Measurements from ENCODE around the gene NCKAP5.
A peak's percentile ranks its signal among the peaks of the same experiment; 100 is the strongest.

The NCKAP5 gene

GRCh38 chr2:133077269-133077822 is 490.9 kb downstream of the NCKAP5 start:
- in situ Hi-C loops (cut with HindIII; ENCODE audit: low pct_ligation_motif_present, low sequenced_read_pairs) = no loop called here
- no peak for TF ChIP-seq CTCF (IDR thresholded peaks at IDR 0.05; ENCODE audit: low read depth, low read length, missing control alignments)
- no peak for DNase-seq

GRCh38 chr2:133072837-133073694 is 495.2 kb downstream of the NCKAP5 start:
- in situ Hi-C loops (cut with HindIII; ENCODE audit: low pct_ligation_motif_present, low sequenced_read_pairs) = no loop called here
- Histone ChIP-seq H3K4me3 (ENCODE audit: low read depth, low read length) (no peak overlapping the region), H3K27ac (no peak overlapping the region), H3K27me3 (replicated peaks) (no peaks in the 10 kb centered on the region), H3K36me3 (replicated peaks) (no peaks in the 10 kb centered on the region)
- no peak for TF ChIP-seq CTCF (IDR thresholded peaks at IDR 0.05; ENCODE audit: low read depth, low read length, missing control alignments)
- DNase-seq = no peak

More at GRCh38 chr2:133077269-133077822, 490.9 kb downstream of the NCKAP5 start:
- H3K36me3 ChIP-seq (replicated peaks) = no peaks in the 10 kb centered on the region
- no peaks in the 10 kb centered on the region for H3K27me3 ChIP-seq (replicated peaks)
- H3K27ac ChIP-seq = no peak overlapping the region
- no peak overlapping the region for H3K4me3 ChIP-seq (ENCODE audit: low read depth, low read length)

GRCh38 chr2:133063775-133064174 is 504.5 kb downstream of the NCKAP5 start:
- DNase-seq = peak; percentile 49
- in situ Hi-C loops (cut with HindIII; ENCODE audit: low pct_ligation_motif_present, low sequenced_read_pairs) = no loop called here
- no peaks in the 10 kb centered on the region for H3K36me3 ChIP-seq (replicated peaks)
- no peak overlapping the region for H3K27ac ChIP-seq
- H3K4me3 ChIP-seq (ENCODE audit: low read depth, low read length) = no peak overlapping the region
- no peaks in the 10 kb centered on the region for H3K27me3 ChIP-seq (replicated peaks)
- no peak for TF ChIP-seq CTCF (IDR thresholded peaks at IDR 0.05; ENCODE audit: low read depth, low read length, missing control alignments)

GRCh38 chr2:133062931-133063665 is 505.2 kb downstream of the NCKAP5 start:
- Histone ChIP-seq H3K27ac (no peak overlapping the region), H3K27me3 (replicated peaks) (no peaks in the 10 kb centered on the region), H3K4me3 (ENCODE audit: low read depth, low read length) (no peak overlapping the region), H3K36me3 (replicated peaks) (no peaks in the 10 kb centered on the region)
- DNase-seq = no peak
- in situ Hi-C loops (cut with HindIII; ENCODE audit: low pct_ligation_motif_present, low sequenced_read_pairs) = no loop called here
- no peak for TF ChIP-seq CTCF (IDR thresholded peaks at IDR 0.05; ENCODE audit: low read depth, low read length, missing control alignments)

- H3K27me3 ChIP-seq (replicated peaks) = no peaks in the 10 kb centered on the region
- in situ Hi-C loops (cut with HindIII; ENCODE audit: low pct_ligation_motif_present, low sequenced_read_pairs) = no loop called here
- no peak for TF ChIP-seq CTCF (IDR thresholded peaks at IDR 0.05; ENCODE audit: low read depth, low read length, missing control alignments)
- H3K27ac ChIP-seq = no peak overlapping the region
- H3K36me3 ChIP-seq (replicated peaks) = no peaks in the 10 kb centered on the region
- DNase-seq = no peak
- H3K4me3 ChIP-seq (ENCODE audit: low read depth, low read length) = no peak overlapping the region
These were observed 506.2 kb downstream of the NCKAP5 start for GRCh38 chr2:133061874-133062593.

Measured in brain microvascular endothelial cell (primary cell).